Mesenchymal stem cell (in vitro differentiated cells and primary cell): ENCODE data around the gene SZT2.

Experiments
- DNase-seq: peaks from one replicate; pipeline ENCODE4 v3.0.0-alpha.2; 2013
- H2AFZ ChIP-seq: one replicate; pipeline ENCODE4 v1.6.1; 2013; ENCODE audit warnings: low read depth, mild to moderate bottlenecking, control low read depth, inconsistent platforms, low read length, moderate library complexity
- H2AK5ac ChIP-seq: 2 replicates; pipeline ENCODE4 v1.6.1; 2013; ENCODE audit warnings: low read length, moderate library complexity, mild to moderate bottlenecking, inconsistent platforms; ENCODE audit not compliant: severe bottlenecking
- H2BK120ac ChIP-seq: one replicate; pipeline ENCODE4 v1.6.1; 2013; ENCODE audit warnings: low read depth, mild to moderate bottlenecking, inconsistent platforms, low read length, moderate library complexity
- H2BK12ac ChIP-seq, 2 experiments: one replicate each; pipeline ENCODE4 v1.6.1; 2013; ENCODE audit warnings: inconsistent platforms in 2 of 2, low read length in 2 of 2, mild to moderate bottlenecking in 2 of 2, moderate library complexity in 2 of 2, control low read depth in 1 of 2
- H2BK15ac ChIP-seq: one replicate; pipeline ENCODE4 v1.6.1; 2013; ENCODE audit warnings: mild to moderate bottlenecking, low read depth, inconsistent platforms; ENCODE audit not compliant: poor library complexity, severe bottlenecking
- H2BK5ac ChIP-seq: 2 replicates; pipeline ENCODE4 v1.6.1; 2013; ENCODE audit warnings: low read depth, mild to moderate bottlenecking, low read length, control low read depth, inconsistent platforms; ENCODE audit not compliant: poor library complexity, severe bottlenecking
- H3K14ac ChIP-seq, 2 experiments: one replicate each; pipeline ENCODE4 v1.6.1; 2013; ENCODE audit warnings: inconsistent platforms in 2 of 2, low read length in 2 of 2, control low read depth in 1 of 2, mild to moderate bottlenecking in 1 of 2, moderate library complexity in 1 of 2
- H3K18ac ChIP-seq, 2 experiments: one replicate each; pipeline ENCODE4 v1.6.1; 2013; ENCODE audit warnings: inconsistent platforms in 2 of 2, low read length in 2 of 2, control low read depth in 1 of 2, low read depth in 1 of 2, mild to moderate bottlenecking in 1 of 2
- H3K23ac ChIP-seq, 2 experiments: one replicate each; pipeline ENCODE4 v1.6.1; 2013; ENCODE audit warnings: inconsistent platforms in 2 of 2, low read length in 2 of 2, mild to moderate bottlenecking in 2 of 2, moderate library complexity in 2 of 2, control low read depth in 1 of 2
- H3K27ac ChIP-seq: 2 replicates; pipeline ENCODE4 v1.5.1; 2013; ENCODE audit warnings: mild to moderate bottlenecking, moderate library complexity, low read length, control low read depth, inconsistent platforms; ENCODE audit not compliant: poor library complexity, severe bottlenecking
- H3K27me3 ChIP-seq, 2 experiments: 2 replicates each; pipeline versions ENCODE4 v1.6.1 to v1.7.0; 2013; ENCODE audit warnings: low read length in 2 of 2, mild to moderate bottlenecking in 2 of 2, moderate library complexity in 2 of 2, control low read depth in 1 of 2, inconsistent platforms in 1 of 2; ENCODE audit not compliant: control insufficient read depth in 1 of 2, insufficient read depth in 1 of 2
- H3K36me3 ChIP-seq, 2 experiments: 2 replicates each; pipeline versions ENCODE4 v1.6.1 to v1.7.0; 2013; ENCODE audit warnings: low read length in 2 of 2, control low read depth in 1 of 2, inconsistent platforms in 1 of 2, low read depth in 1 of 2, mild to moderate bottlenecking in 1 of 2; ENCODE audit not compliant: insufficient read depth in 2 of 2, control insufficient read depth in 1 of 2
- H3K4ac ChIP-seq, 2 experiments: one replicate each; pipeline ENCODE4 v1.6.1; 2013; ENCODE audit warnings: inconsistent platforms in 2 of 2, low read length in 2 of 2, mild to moderate bottlenecking in 2 of 2, moderate library complexity in 2 of 2, control low read depth in 1 of 2, low read depth in 1 of 2
- H3K4me1 ChIP-seq: 2 replicates; pipeline ENCODE4 v1.6.1; 2013; ENCODE audit warnings: low read depth, low read length, control low read depth; ENCODE audit not compliant: control insufficient read depth, insufficient read depth
- H3K4me2 ChIP-seq: 2 replicates; pipeline ENCODE4 v1.6.1; 2013; ENCODE audit warnings: low read length, mild to moderate bottlenecking, inconsistent platforms; ENCODE audit not compliant: poor library complexity, severe bottlenecking
- H3K4me3 ChIP-seq, 2 experiments: 2 replicates each; pipeline versions ENCODE4 v1.5.1 to v1.7.0; 2013; ENCODE audit warnings: low read length in 2 of 2, mild to moderate bottlenecking in 2 of 2, control low read depth in 1 of 2, low read depth in 1 of 2; ENCODE audit not compliant: insufficient read depth in 1 of 2
- H3K79me1 ChIP-seq: replicated peaks from 2 replicates; pipeline ENCODE4 v1.6.1; 2013; ENCODE audit warnings: mild to moderate bottlenecking, control low read depth, low read length, inconsistent platforms; ENCODE audit not compliant: poor library complexity, severe bottlenecking
- H3K9ac ChIP-seq: 2 replicates; pipeline ENCODE4 v1.7.0; 2013; ENCODE audit warnings: mild to moderate bottlenecking, low read length, moderate library complexity
- H3K9me3 ChIP-seq: 2 replicates; pipeline ENCODE4 v1.7.0; 2013; ENCODE audit warnings: mild to moderate bottlenecking, low read length; ENCODE audit not compliant: control insufficient read depth
- H4K8ac ChIP-seq: one replicate; pipeline ENCODE4 v1.6.1; 2013; ENCODE audit warnings: inconsistent platforms, mild to moderate bottlenecking, low read length, moderate library complexity
- H4K91ac ChIP-seq: one replicate; pipeline ENCODE4 v1.6.1; 2013; ENCODE audit warnings: mild to moderate bottlenecking, low read length, inconsistent platforms
- WGBS: methylation state at CpG from one replicate; pipeline ENCODE4 v1.1.7; 2013; ENCODE audit warnings: mixed read lengths; 5-methylcytosine and 5-hydroxymethylcytosine counted together

Gene SZT2

GRCh38 chr1:43465505-43466067, 75.9 kb downstream of the SZT2 start:
- H3K18ac ChIP-seq = no peak overlapping the region
- no peak overlapping the region for H4K91ac ChIP-seq
- H2BK5ac ChIP-seq = no peak overlapping the region
- H2AK5ac ChIP-seq = no peak overlapping the region
- H3K4ac ChIP-seq = no peak overlapping the region
- no peaks in the 10 kb centered on the region for H3K36me3 ChIP-seq
- no peak overlapping the region for H3K9ac ChIP-seq
- no peak overlapping the region for H3K14ac ChIP-seq
- no peaks in the 10 kb centered on the region for H3K27me3 ChIP-seq
- DNase-seq = no peak
- H3K79me1 ChIP-seq = no peaks in the 10 kb centered on the region
- H2BK12ac ChIP-seq = no peak overlapping the region
- 100% methylated on average over 2 of the region's 3 CpGs for WGBS
- no peak overlapping the region for H3K4me2 ChIP-seq
- no peak overlapping the region for H2BK120ac ChIP-seq
- H3K4me3 ChIP-seq = no peak overlapping the region
- H2AFZ ChIP-seq = no peak overlapping the region
- H3K23ac ChIP-seq = no peak overlapping the region
- no peak overlapping the region for H2BK15ac ChIP-seq
- no peaks in the 10 kb centered on the region for H3K9me3 ChIP-seq
- no peak overlapping the region for H4K8ac ChIP-seq
- no peaks in the 10 kb centered on the region for H3K4me1 ChIP-seq
- no peak overlapping the region for H3K27ac ChIP-seq

- Histone ChIP-seq H3K18ac (no peak overlapping the region), H2AFZ (no peak overlapping the region), H3K27ac (no peak overlapping the region), H3K4me2 (no peak overlapping the region), H3K9me3 (no peaks in the 10 kb centered on the region), H2BK15ac (no peak overlapping the region), H3K79me1 (no peaks in the 10 kb centered on the region), H3K9ac (no peak overlapping the region), H3K36me3 (no peaks in the 10 kb centered on the region), H2AK5ac (no peak overlapping the region), H3K14ac (no peak overlapping the region), H2BK12ac (no peak overlapping the region), H4K91ac (no peak overlapping the region), H2BK120ac (no peak overlapping the region), H3K23ac (no peak overlapping the region), H3K4ac (no peak overlapping the region), H3K4me1 (no peaks in the 10 kb centered on the region), H4K8ac (no peak overlapping the region), H3K4me3 (no peak overlapping the region), H3K27me3 (no peaks in the 10 kb centered on the region), H2BK5ac (no peak overlapping the region)
- DNase-seq = no peak
- 98% methylated on average over 2 of the region's 2 CpGs for WGBS
Observed at GRCh38 chr1:43466403-43466802, 76.7 kb downstream of the SZT2 start.

DNA sequence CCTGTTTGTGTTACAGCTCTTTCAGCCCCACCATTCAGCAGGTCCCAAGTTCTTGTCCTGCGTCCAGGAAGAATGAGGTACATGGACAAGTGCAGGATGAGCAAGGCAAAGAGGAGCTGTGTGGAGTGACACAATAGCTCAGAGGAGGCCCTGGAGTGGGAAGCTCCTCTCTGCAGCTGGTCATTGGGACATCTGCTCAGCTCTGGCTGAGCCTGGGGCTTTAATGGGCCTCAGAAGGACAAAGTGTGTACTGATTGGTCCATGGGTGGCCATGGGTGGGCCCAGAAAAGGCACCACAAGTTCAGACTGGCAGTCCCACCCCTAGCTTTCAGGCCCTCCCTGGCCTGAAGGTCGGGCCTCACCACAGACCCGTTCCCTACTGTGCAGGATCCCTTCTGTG, 78.7 kb downstream of the SZT2 start:
- Histone ChIP-seq H2AK5ac (no peak overlapping the region), H2BK5ac (no peak overlapping the region), H3K4me2 (no peak overlapping the region), H3K4me1 (peaks cover 3% of the 10 kb centered on the region), H3K27me3 (no peaks in the 10 kb centered on the region), H3K36me3 (no peaks in the 10 kb centered on the region), H3K18ac (no peak overlapping the region), H2BK15ac (no peak overlapping the region), H3K79me1 (no peaks in the 10 kb centered on the region), H2BK120ac (no peak overlapping the region), H4K91ac (no peak overlapping the region), H3K4me3 (no peak overlapping the region), H3K9me3 (no peaks in the 10 kb centered on the region), H3K9ac (no peak overlapping the region), H3K14ac (no peak overlapping the region), H4K8ac (no peak overlapping the region), H2BK12ac (no peak overlapping the region), H3K4ac (no peak overlapping the region), H2AFZ (no peak overlapping the region), H3K23ac (no peak overlapping the region), H3K27ac (no peak overlapping the region)
- DNase-seq = peak; percentile 29
- WGBS = 97% methylated on average over 3 of the region's 3 CpGs

GRCh38 chr1:43469932-43470331, 80.2 kb downstream of the SZT2 start:
- H3K36me3 ChIP-seq = no peaks in the 10 kb centered on the region
- H2BK12ac ChIP-seq = no peak overlapping the region
- no peak overlapping the region for H3K9ac ChIP-seq
- no peaks in the 10 kb centered on the region for H3K27me3 ChIP-seq
- no peak overlapping the region for H2BK15ac ChIP-seq
- H3K14ac ChIP-seq = no peak overlapping the region
- H4K91ac ChIP-seq = no peak overlapping the region
- 100% methylated on average over 1 of the region's 1 CpG for WGBS
- no peak overlapping the region for H2BK120ac ChIP-seq
- H3K18ac ChIP-seq = no peak overlapping the region
- H3K23ac ChIP-seq = no peak overlapping the region
- H2BK5ac ChIP-seq = no peak overlapping the region
- H3K79me1 ChIP-seq = no peaks in the 10 kb centered on the region
- H3K4me3 ChIP-seq = no peak overlapping the region
- H3K27ac ChIP-seq = no peak overlapping the region
- H3K4me2 ChIP-seq = no peak overlapping the region
- H3K9me3 ChIP-seq = no peaks in the 10 kb centered on the region
- DNase-seq = no peak
- no peak overlapping the region for H3K4ac ChIP-seq
- peaks cover 3% of the 10 kb centered on the region for H3K4me1 ChIP-seq
- H2AFZ ChIP-seq = no peak overlapping the region
- H4K8ac ChIP-seq = no peak overlapping the region
- no peak overlapping the region for H2AK5ac ChIP-seq
